ENCODE data around the gene ZCCHC14.
A peak's percentile ranks its signal among the peaks of the same experiment; 100 is the strongest.

DNA sequence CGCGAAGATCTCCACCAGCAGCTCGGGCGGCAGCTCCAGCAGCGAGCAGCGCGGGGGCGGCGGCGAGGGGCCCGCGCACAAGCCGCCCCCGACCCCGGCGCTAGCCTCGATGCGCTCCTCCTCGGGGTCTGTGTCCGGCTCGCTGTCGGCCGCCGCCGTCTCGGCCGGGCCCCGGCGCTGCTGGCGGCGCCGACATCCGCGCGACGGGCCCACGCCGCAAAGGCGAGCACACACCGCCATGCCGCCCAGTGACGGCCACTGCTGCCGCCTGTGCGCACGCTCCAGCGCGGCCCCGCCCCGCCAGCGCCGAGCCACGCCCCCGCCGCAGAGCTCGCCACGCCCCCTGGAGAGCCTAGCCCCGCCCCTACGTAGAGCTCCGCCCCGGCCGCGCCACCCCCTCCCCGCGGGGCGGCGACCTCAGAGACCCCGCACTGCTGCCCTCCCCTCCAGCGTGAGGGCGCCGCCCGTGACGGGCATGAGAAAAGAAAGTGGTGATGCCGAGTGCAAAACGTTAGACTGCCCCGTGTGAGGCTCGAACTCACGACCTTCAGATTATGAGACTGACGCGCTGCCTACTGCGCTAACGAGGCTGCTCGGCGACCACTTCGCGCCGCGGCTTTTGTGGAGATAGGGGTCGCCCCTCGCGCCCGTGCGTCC lies 109.2 kb downstream of the ZCCHC14 start, which contains the start of gene FBXO31:
- TF ChIP-seq CTCF (IDR thresholded peaks at IDR 0.05) (no peak), POLR2A (IDR thresholded peaks at IDR 0.05) (peak in 3 of 4 donors; percentile 73 to 97 (median 95))

All from esophagus squamous epithelium (tissue), 4 donors.